ENCODE data around the gene AFAP1. TPM values are rescaled to one million over a fixed set of nuclear protein-coding genes. Genes with fewer than 3 reads are reported as not detected.

AFAP1 gene
- polyA plus RNA-seq, 1 donor (not counting 4 experiments of a cell fraction or from before 2014, with no cell fraction given): 7.6 TPM

DNA sequence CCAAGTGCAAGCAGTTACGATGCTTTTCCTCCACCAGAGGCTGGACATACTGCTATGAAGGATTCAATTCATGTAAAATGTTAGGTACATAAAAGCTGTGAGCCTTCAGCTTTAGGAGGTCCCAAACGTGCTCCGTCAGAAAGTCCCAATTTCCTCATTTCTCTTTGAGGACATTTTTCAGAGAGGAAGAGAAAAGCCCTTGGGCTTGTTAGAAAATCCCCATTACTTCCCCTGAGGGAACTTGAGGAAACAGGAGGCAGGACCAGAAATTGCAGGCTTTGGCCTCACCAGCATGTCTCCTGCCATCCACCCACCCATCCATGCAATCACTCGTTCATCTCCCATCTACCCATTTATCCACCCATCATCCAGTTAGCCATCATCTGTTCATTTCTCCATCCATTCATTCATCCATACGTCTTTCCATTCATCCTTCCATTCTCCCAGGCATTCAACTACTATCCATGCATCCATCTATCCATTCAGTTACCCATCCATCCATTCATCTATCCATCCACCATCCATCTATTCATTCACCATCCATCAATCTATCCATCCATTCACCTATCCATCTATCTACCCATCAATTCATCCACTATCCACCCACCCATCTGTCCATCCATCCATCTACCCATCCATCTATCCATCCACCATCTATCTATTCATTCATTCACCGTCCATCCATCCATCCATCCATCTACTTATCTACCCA, 223.5 kb downstream of the AFAP1 start:
- dilution Hi-C loops (cut with MboI; ENCODE audit: extremely low pct_ligation_motif_present, low sequenced_read_pairs): no loop called here
- no peak overlapping the region for H2AFZ ChIP-seq (ENCODE audit: control insufficient read depth, low read length)
- no peak overlapping the region for H3K4me2 ChIP-seq (ENCODE audit: control insufficient read depth, extremely low read depth, insufficient read depth, low read depth, low read length)
- no peaks in the 10 kb centered on the region for H4K20me1 ChIP-seq (ENCODE audit: control insufficient read depth, extremely low read depth, insufficient read depth, low read length)
- H3K27ac ChIP-seq (ENCODE audit: control insufficient read depth, insufficient read depth, low read length): no peak overlapping the region
- H3K9me1 ChIP-seq (ENCODE audit: control insufficient read depth, extremely low read depth, insufficient read depth, low read length): no peaks in the 10 kb centered on the region
- peaks cover 4% of the 10 kb centered on the region for H3K27me3 ChIP-seq (ENCODE audit: control insufficient read depth, extremely low read depth, insufficient read depth, low read length)
- H3K4me3 ChIP-seq (ENCODE audit: control insufficient read depth in 2 of 3, extremely low read depth in 1 of 3, insufficient read depth in 2 of 3, low read depth in 1 of 3, low read length in 3 of 3): no peak overlapping the region
- H3K9me3 ChIP-seq (ENCODE audit: control insufficient read depth, low read depth, low read length): no peaks in the 10 kb centered on the region
- no peaks in the 10 kb centered on the region for H3K79me2 ChIP-seq (ENCODE audit: control insufficient read depth, insufficient read depth, low read length)
- TF ChIP-seq, protein P1, sequence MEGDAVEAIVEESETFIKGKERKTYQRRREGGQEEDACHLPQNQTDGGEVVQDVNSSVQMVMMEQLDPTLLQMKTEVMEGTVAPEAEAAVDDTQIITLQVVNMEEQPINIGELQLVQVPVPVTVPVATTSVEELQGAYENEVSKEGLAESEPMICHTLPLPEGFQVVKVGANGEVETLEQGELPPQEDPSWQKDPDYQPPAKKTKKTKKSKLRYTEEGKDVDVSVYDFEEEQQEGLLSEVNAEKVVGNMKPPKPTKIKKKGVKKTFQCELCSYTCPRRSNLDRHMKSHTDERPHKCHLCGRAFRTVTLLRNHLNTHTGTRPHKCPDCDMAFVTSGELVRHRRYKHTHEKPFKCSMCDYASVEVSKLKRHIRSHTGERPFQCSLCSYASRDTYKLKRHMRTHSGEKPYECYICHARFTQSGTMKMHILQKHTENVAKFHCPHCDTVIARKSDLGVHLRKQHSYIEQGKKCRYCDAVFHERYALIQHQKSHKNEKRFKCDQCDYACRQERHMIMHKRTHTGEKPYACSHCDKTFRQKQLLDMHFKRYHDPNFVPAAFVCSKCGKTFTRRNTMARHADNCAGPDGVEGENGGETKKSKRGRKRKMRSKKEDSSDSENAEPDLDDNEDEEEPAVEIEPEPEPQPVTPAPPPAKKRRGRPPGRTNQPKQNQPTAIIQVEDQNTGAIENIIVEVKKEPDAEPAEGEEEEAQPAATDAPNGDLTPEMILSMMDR (optimal IDR thresholded peaks at IDR 0.05 in 1 of 3, IDR thresholded peaks at IDR 0.05 in 1 of 3, conservative IDR thresholded peaks at IDR 0.05 in 1 of 3; ENCODE audit: extremely low read depth in 1 of 3, insufficient read depth in 2 of 3, low read length in 3 of 3): no peak
- TF ChIP-seq EZH2 (IDR thresholded peaks at IDR 0.05; ENCODE audit: low read length): no peak
- no peaks in the 10 kb centered on the region for H3K36me3 ChIP-seq (ENCODE audit: control insufficient read depth in 2 of 2, extremely low read depth in 1 of 2, insufficient read depth in 2 of 2, low read length in 2 of 2)
- no peak overlapping the region for H3K9ac ChIP-seq (ENCODE audit: control insufficient read depth, extremely low read depth, insufficient read depth, low read length)
- FAIRE-seq: no peak
- no peaks in the 10 kb centered on the region for H3K4me1 ChIP-seq (ENCODE audit: control insufficient read depth, extremely low read depth, insufficient read depth, low read length)
- DNase-seq (ENCODE audit: low read depth, low spot score): no peak

DNA sequence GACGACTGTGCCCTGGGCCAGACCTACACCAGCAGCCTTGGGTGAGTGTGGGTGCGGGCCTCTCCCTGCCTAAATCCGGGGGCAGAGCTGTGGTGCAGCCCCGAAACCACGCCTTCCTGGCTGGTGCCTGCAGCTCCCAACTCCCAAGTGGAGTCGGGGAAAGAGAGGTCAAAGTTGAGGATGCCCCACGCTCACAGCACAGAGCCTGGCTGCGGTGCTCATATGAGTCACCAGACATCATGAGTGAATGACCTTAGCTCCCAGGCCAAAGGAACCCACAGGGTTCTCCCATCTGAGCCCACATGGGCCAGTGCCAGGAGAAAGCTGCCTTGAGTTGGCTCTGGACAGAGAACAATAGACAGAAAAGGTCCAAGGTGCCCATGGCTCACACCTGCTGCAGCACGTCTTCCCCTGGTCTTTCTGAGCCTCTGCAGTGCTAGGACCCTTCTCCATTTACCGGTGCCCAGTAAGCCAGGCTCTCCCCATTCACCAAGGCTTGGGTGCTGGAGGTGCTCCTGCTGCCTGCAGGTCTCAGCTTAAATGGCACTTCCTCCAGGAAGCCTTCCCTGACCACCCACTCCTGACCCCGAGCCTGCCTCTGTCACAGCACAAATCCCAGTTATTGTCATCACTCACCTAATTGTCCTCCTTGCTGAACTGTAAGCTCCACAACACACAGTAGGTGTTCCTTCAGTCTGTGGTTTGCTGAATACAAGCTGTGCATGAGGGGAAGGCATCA, 224.2 kb downstream of the AFAP1 start:
- Histone ChIP-seq H3K27ac (ENCODE audit: control insufficient read depth, insufficient read depth, low read length) (no peak overlapping the region), H3K9ac (ENCODE audit: control insufficient read depth, extremely low read depth, insufficient read depth, low read length) (no peak overlapping the region), H2AFZ (ENCODE audit: control insufficient read depth, low read length) (no peak overlapping the region), H3K27me3 (ENCODE audit: control insufficient read depth, extremely low read depth, insufficient read depth, low read length) (peaks cover 4% of the 10 kb centered on the region), H3K4me2 (ENCODE audit: control insufficient read depth, extremely low read depth, insufficient read depth, low read depth, low read length) (no peak overlapping the region), H3K9me3 (ENCODE audit: control insufficient read depth, low read depth, low read length) (no peaks in the 10 kb centered on the region), H3K79me2 (ENCODE audit: control insufficient read depth, insufficient read depth, low read length) (no peaks in the 10 kb centered on the region), H3K36me3 (ENCODE audit: control insufficient read depth in 2 of 2, extremely low read depth in 1 of 2, insufficient read depth in 2 of 2, low read length in 2 of 2) (no peaks in the 10 kb centered on the region), H3K9me1 (ENCODE audit: control insufficient read depth, extremely low read depth, insufficient read depth, low read length) (no peaks in the 10 kb centered on the region), H4K20me1 (ENCODE audit: control insufficient read depth, extremely low read depth, insufficient read depth, low read length) (no peaks in the 10 kb centered on the region), H3K4me3 (ENCODE audit: control insufficient read depth in 2 of 3, extremely low read depth in 1 of 3, insufficient read depth in 2 of 3, low read depth in 1 of 3, low read length in 3 of 3) (no peak overlapping the region), H3K4me1 (ENCODE audit: control insufficient read depth, extremely low read depth, insufficient read depth, low read length) (no peaks in the 10 kb centered on the region)
- no peak for TF ChIP-seq EZH2 (IDR thresholded peaks at IDR 0.05; ENCODE audit: low read length)
- TF ChIP-seq, protein P1 (optimal IDR thresholded peaks at IDR 0.05 in 1 of 3, IDR thresholded peaks at IDR 0.05 in 1 of 3, conservative IDR thresholded peaks at IDR 0.05 in 1 of 3; ENCODE audit: extremely low read depth in 1 of 3, insufficient read depth in 2 of 3, low read length in 3 of 3): no peak
- FAIRE-seq: no peak
- dilution Hi-C loops (cut with MboI; ENCODE audit: extremely low pct_ligation_motif_present, low sequenced_read_pairs): no loop called here
- no peak for DNase-seq (ENCODE audit: low read depth, low spot score)
